Measurements from ENCODE around the gene WDR37. TPM values are rescaled to one million over a fixed set of nuclear protein-coding genes. Genes with fewer than 3 reads are reported as not detected.
A peak's percentile ranks its signal among the peaks of the same experiment; 100 is the strongest.

The WDR37 gene
- polyA plus RNA-seq, 3 donors: 7.1 to 33.6 (median 8.6) TPM

DNA sequence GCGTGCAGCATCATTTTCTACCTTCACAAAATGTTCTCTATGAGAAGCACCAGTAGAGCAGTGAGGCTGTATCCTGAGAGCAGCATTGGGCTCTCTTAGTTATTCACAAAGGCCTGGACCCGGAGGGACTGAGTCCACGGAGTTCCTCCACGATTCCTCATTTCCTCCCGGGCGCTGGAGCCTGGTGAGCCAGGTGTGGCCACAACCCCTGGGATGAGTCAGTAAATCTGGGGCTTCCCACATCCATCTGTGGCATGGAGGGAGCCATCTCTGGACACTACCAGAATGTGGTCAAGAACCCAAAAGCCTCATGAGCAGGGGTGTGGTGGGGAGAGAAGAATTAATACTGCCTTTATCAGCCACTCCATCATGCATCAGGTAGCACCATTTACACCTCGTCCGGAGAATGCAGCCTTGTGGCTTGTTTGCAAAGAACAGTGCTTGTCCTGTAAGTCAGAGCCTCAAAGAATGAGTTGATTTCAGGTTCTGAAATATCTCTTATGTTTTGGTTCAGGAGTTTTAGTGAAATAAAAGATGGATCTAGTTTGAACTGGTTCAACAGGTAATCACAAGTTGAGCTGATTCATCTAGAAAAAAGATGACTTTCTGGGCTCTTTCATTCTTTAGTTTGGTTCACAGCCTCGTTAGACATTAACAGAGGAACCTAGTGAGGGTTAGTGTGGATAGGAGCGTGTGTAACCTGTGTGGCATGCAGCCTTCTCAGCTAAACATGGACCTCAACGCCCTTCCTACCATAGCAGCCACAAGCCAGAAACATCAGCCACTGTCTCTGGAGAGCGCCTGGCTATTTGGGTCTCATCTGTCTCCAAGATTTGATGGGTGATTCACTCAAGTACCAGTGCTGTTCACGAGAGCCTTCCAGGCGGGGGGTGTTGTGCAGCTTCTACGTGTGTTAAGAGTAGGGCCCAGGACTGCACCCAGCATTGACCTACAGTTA lies 95.2 kb downstream of the WDR37 start:
- no peak for DNase-seq
- Mint-ChIP-seq H3K9me3 (peaks cover 8 to 12% (median 10%) of the 10 kb centered on the region in 7 donors), H3K27me3 (ENCODE audit: low read depth in 3 of 3) (peaks cover 0 to 9% (median 4%) of the 10 kb centered on the region in 3 donors), H3K4me3 (no peak overlapping the region), H3K4me1 (no peaks in the 10 kb centered on the region), H3K27ac (no peak overlapping the region), H3K36me3 (no peaks in the 10 kb centered on the region)
- Histone ChIP-seq H3K9me3 (replicated peaks in 1 of 2; ENCODE audit: control insufficient read depth in 1 of 2, insufficient read depth in 1 of 2, low read length in 2 of 2) (peaks cover 8% of the 10 kb centered on the region in 2 donors), H3K4me3 (replicated peaks in 1 of 3; ENCODE audit: low read depth in 2 of 3, low read length in 3 of 3) (no peak overlapping the region), H2AFZ (ENCODE audit: insufficient read depth, low read depth, low read length, poor library complexity, severe bottlenecking) (no peak overlapping the region), H3K4me2 (replicated peaks; ENCODE audit: extremely low read depth, low read length, poor library complexity, severe bottlenecking) (no peak overlapping the region), H3K27ac (ENCODE audit: low read depth in 1 of 2, low read length in 2 of 2) (no peak overlapping the region), H3K27me3 (ENCODE audit: control insufficient read depth in 2 of 2, insufficient read depth in 2 of 2, low read length in 2 of 2) (no peaks in the 10 kb centered on the region), H3K4me1 (ENCODE audit: control insufficient read depth in 1 of 2, insufficient read depth in 2 of 2, low read length in 2 of 2) (no peaks in the 10 kb centered on the region), H3K9ac (ENCODE audit: insufficient read depth, low read length, poor library complexity, severe bottlenecking) (no peak overlapping the region), H4K20me1 (ENCODE audit: insufficient read depth, low read length) (no peaks in the 10 kb centered on the region), H3K79me2 (ENCODE audit: insufficient read depth, low read length) (no peaks in the 10 kb centered on the region), H3K36me3 (replicated peaks in 1 of 2; ENCODE audit: control insufficient read depth in 1 of 2, insufficient read depth in 2 of 2, low read length in 2 of 2) (no peaks in the 10 kb centered on the region)
- no peak for TF ChIP-seq CTCF (IDR thresholded peaks at IDR 0.05)
- WGBS (ENCODE audit: insufficient coverage): 76% methylated on average over 3 of the region's 15 CpGs
- intact Hi-C loops (cut with micrococcal nuclease): no loop called here

DNA sequence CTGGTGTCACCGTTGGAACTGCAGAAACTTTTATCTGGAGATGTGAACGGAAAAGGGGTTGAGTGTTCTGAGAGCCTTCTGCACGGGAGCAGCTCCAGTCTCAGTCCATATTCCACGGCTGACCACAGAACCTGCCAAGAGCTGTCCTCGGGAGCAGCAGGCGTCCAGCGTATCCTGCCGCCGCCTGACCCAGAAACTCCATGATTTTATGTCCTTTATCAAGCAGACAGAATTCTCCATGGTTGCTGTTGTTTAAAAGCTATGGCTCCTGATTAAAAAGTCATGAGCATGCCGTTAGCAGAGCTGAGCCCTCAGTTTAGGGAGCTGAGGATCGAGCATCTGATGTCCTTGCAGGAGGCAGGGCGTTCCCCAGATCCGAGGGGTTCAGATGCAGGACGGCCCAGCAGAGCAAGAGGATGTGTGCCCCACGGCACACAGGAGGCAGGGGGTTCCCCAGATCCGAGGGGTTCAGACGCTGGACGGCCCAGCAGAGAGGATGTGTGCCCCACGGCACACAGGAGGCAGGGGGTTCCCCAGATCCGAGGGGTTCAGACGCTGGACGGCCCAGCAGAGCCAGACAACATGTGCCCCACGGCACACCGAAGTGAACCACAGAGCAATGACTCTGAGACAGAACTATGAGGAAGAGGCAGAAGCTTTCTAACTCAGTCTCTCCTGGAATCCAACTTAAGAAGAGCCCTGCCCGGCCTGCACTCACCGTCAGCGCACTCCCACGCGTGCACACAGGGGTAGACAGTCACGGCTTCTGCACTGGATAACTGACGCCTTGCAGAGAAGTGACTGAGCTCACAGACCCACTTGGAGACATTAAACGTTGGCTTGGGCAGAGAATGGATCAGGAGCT lies 96.4 kb downstream of the WDR37 start:
- intact Hi-C loops (cut with micrococcal nuclease): no loop called here
- no peak for TF ChIP-seq CTCF (IDR thresholded peaks at IDR 0.05)
- Histone ChIP-seq H3K27ac (ENCODE audit: low read depth in 1 of 2, low read length in 2 of 2) (no peak overlapping the region), H3K4me3 (replicated peaks in 1 of 3; ENCODE audit: low read depth in 2 of 3, low read length in 3 of 3) (no peak overlapping the region), H3K4me1 (ENCODE audit: control insufficient read depth in 1 of 2, insufficient read depth in 2 of 2, low read length in 2 of 2) (no peaks in the 10 kb centered on the region), H3K79me2 (ENCODE audit: insufficient read depth, low read length) (no peaks in the 10 kb centered on the region), H4K20me1 (ENCODE audit: insufficient read depth, low read length) (no peaks in the 10 kb centered on the region), H3K9me3 (replicated peaks in 1 of 2; ENCODE audit: control insufficient read depth in 1 of 2, insufficient read depth in 1 of 2, low read length in 2 of 2) (no peaks in the 10 kb centered on the region), H3K27me3 (ENCODE audit: control insufficient read depth in 2 of 2, insufficient read depth in 2 of 2, low read length in 2 of 2) (no peaks in the 10 kb centered on the region), H3K36me3 (replicated peaks in 1 of 2; ENCODE audit: control insufficient read depth in 1 of 2, insufficient read depth in 2 of 2, low read length in 2 of 2) (no peaks in the 10 kb centered on the region), H3K4me2 (replicated peaks; ENCODE audit: extremely low read depth, low read length, poor library complexity, severe bottlenecking) (no peak overlapping the region), H2AFZ (ENCODE audit: insufficient read depth, low read depth, low read length, poor library complexity, severe bottlenecking) (no peak overlapping the region), H3K9ac (ENCODE audit: insufficient read depth, low read length, poor library complexity, severe bottlenecking) (no peak overlapping the region)
- DNase-seq: no peak
- H3K27me3 Mint-ChIP-seq (ENCODE audit: low read depth in 3 of 3): peaks cover 1 to 9% (median 8%) of the 10 kb centered on the region in 3 donors
- no peaks in the 10 kb centered on the region for H3K36me3 Mint-ChIP-seq
- no peak overlapping the region for H3K4me3 Mint-ChIP-seq
- peak overlapping the region in 1 of 7 donors; percentile 45 for H3K27ac Mint-ChIP-seq
- no peaks in the 10 kb centered on the region for H3K4me1 Mint-ChIP-seq
- 91% methylated on average over 32 of the region's 32 CpGs for WGBS (ENCODE audit: insufficient coverage)
- H3K9me3 Mint-ChIP-seq: peaks cover 0 to 1% (median 0%) of the 10 kb centered on the region in 7 donors
